GM12878 (cell line): ENCODE data around the gene ARSJ.

Experiments used
- CBX5 ChIP-seq: sonication (generic); IDR thresholded peaks from 2 replicates; pipeline ENCODE4 v1.6.1; 2016; ENCODE audit warnings: low read depth, moderate library complexity, mild to moderate bottlenecking, inconsistent platforms
- CTCF ChIP-seq, 3 experiments: IDR thresholded peaks in 2 of 3; conservative IDR thresholded peaks in 1 of 3; 2 replicates each; pipeline ENCODE4 v1.5.1; 2011; ENCODE audit warnings: low read depth in 3 of 3, low read length in 3 of 3, mild to moderate bottlenecking in 3 of 3, control low read depth in 2 of 3, moderate library complexity in 2 of 3, inconsistent platforms in 1 of 3, mixed read lengths in 1 of 3; ENCODE audit not compliant: control insufficient read depth in 2 of 3, insufficient read depth in 1 of 3; ENCODE audit errors: extremely low read depth in 1 of 3
- DPF2 ChIP-seq: fragments of 450-650 bp; IDR thresholded peaks from 2 replicates; pipeline ENCODE4 v1.6.1; 2017; ENCODE audit warnings: mild to moderate bottlenecking
- EP300 ChIP-seq, 2 experiments: fragments of 150-350 bp in 1 of 2; IDR thresholded peaks; 2 replicates each; pipeline ENCODE4 v1.6.1; 2011 to 2012; ENCODE audit warnings: low read depth in 2 of 2, low read length in 2 of 2, borderline replicate concordance in 1 of 2, improper control_type of control experiment in 1 of 2, inconsistent platforms in 1 of 2; ENCODE audit not compliant: control insufficient read depth in 1 of 2
- HDAC2 ChIP-seq: fragments of 200-600 bp; sonication (generic); IDR thresholded peaks from 2 replicates; pipeline ENCODE4 v1.6.1; 2017
- PBX3 ChIP-seq: IDR thresholded peaks from 2 replicates; pipeline ENCODE4 v1.6.1; 2011; ENCODE audit warnings: mild to moderate bottlenecking, low read depth, low read length, moderate library complexity; ENCODE audit not compliant: insufficient replicate concordance
- POLR2A ChIP-seq: IDR thresholded peaks from 2 replicates; pipeline ENCODE4 v1.6.1; 2011; ENCODE audit warnings: low read depth, mild to moderate bottlenecking, low read length
- RAD21 ChIP-seq: IDR thresholded peaks from 2 replicates; pipeline ENCODE4 v1.6.1; 2011; ENCODE audit warnings: mild to moderate bottlenecking, low read depth, low read length, moderate library complexity; ENCODE audit not compliant: insufficient read depth
- TARDBP ChIP-seq: IDR thresholded peaks from 2 replicates; pipeline ENCODE4 v1.6.1; 2016; ENCODE audit warnings: borderline replicate concordance
- TCF12 ChIP-seq: IDR thresholded peaks from 2 replicates; pipeline ENCODE4 v1.6.1; 2011; ENCODE audit warnings: low read depth, mild to moderate bottlenecking, low read length
- YY1 ChIP-seq: IDR thresholded peaks from 2 replicates; pipeline ENCODE4 v1.6.1; 2011; ENCODE audit warnings: low read depth, mild to moderate bottlenecking, low read length
- TF ChIP-seq, protein P1 (sequence below): fragments of 450-650 bp; IDR thresholded peaks from 2 replicates; pipeline ENCODE4 v1.6.1; 2017; ENCODE audit warnings: low read depth, mild to moderate bottlenecking, moderate library complexity
- TF ChIP-seq, protein P2 (sequence below): IDR thresholded peaks from 2 replicates; pipeline ENCODE4 v1.6.1; 2012; ENCODE audit warnings: low read length, inconsistent platforms

DNA sequence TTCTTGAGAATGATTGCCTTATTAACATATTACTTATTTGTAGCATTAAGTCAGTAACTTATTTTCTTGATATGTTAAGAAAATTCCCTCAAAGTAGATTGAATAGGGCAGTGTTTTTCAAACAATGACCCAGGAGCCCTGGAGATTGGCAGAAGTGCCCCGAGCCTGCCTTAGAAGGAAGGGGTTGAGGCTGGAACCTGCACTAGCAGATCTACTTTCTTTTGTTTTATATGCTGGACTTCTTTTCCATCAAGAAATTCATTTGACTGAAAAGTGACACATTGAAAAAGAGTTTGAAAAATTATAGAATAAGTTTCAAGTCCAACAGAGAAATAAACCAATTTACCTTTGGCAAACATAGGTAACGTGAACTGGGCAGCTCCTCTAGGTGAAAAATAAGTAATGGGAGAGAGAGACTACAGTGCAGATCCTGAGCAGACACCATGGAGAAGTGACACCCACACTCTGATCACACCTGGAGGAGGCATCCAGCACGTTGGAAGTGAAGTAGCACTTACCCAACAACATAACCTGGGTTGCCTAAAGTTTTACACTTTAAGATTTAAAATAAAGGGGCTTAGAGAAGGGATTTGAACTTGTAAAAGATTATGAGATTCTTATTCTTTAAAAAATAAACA, 18.6 kb downstream of the ARSJ start:
- TF ChIP-seq TARDBP, result no peak
- TF ChIP-seq POLR2A, result no peak
- no peak for TF ChIP-seq CTCF (IDR thresholded peaks at IDR 0.05 in 2 of 3, conservative IDR thresholded peaks at IDR 0.05 in 1 of 3; ENCODE audit: control insufficient read depth in 2 of 3, extremely low read depth in 1 of 3, insufficient read depth in 1 of 3, low read depth in 3 of 3, low read length in 3 of 3)
- no peak for TF ChIP-seq EP300 (IDR thresholded peaks at IDR 0.05; ENCODE audit: borderline replicate concordance in 1 of 2, control insufficient read depth in 1 of 2, low read depth in 2 of 2, low read length in 2 of 2)
- no peak for TF ChIP-seq YY1
- no peak for TF ChIP-seq HDAC2
- TF ChIP-seq RAD21, result no peak
- TF ChIP-seq DPF2, result no peak
- TF ChIP-seq PBX3, result no peak
- no peak for TF ChIP-seq TCF12
- TF ChIP-seq, protein P1, sequence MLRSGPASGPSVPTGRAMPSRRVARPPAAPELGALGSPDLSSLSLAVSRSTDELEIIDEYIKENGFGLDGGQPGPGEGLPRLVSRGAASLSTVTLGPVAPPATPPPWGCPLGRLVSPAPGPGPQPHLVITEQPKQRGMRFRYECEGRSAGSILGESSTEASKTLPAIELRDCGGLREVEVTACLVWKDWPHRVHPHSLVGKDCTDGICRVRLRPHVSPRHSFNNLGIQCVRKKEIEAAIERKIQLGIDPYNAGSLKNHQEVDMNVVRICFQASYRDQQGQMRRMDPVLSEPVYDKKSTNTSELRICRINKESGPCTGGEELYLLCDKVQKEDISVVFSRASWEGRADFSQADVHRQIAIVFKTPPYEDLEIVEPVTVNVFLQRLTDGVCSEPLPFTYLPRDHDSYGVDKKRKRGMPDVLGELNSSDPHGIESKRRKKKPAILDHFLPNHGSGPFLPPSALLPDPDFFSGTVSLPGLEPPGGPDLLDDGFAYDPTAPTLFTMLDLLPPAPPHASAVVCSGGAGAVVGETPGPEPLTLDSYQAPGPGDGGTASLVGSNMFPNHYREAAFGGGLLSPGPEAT, result no peak
- TF ChIP-seq, protein P2, sequence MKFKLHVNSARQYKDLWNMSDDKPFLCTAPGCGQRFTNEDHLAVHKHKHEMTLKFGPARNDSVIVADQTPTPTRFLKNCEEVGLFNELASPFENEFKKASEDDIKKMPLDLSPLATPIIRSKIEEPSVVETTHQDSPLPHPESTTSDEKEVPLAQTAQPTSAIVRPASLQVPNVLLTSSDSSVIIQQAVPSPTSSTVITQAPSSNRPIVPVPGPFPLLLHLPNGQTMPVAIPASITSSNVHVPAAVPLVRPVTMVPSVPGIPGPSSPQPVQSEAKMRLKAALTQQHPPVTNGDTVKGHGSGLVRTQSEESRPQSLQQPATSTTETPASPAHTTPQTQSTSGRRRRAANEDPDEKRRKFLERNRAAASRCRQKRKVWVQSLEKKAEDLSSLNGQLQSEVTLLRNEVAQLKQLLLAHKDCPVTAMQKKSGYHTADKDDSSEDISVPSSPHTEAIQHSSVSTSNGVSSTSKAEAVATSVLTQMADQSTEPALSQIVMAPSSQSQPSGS, result no peak
- TF ChIP-seq CBX5, result no peak
